ENCODE data around the gene PHF10.

DNA sequence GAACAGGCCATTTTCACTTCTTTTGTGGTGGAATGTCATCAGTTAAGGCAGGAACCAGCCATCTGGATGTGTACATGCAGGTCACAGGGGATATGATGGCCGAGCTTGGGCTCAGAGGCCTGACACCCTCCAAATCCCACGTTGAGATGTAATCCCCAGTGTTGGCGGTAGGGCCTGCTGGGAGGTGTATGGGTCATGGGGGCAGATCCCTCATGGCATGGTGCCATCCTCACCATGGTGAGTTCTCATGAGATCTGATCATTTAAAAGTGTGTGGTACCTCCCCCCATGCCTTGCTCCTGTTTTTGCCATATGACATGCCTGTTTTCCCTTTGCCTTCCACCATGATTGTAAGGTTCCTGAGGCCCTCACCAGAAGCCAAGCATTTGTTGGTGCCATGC is 49.3 kb downstream of the PHF10 start:
- no peak for TF ChIP-seq EZH2 (IDR thresholded peaks at IDR 0.05)
- no peak for TF ChIP-seq POLR2AphosphoS5 (IDR thresholded peaks at IDR 0.05; ENCODE audit: borderline replicate concordance, low read depth, low read length)
- TF ChIP-seq FOXP2 (optimal IDR thresholded peaks at IDR 0.05; ENCODE audit: control extremely low read depth, extremely low read length, insufficient read depth), result no peak

Measured in SK-N-MC (cell line).